SH-SY5Y (cell line): ENCODE results near the gene MAPKAPK2.

Experiments
- GATA2 ChIP-seq: IDR thresholded peaks from 2 replicates; pipeline ENCODE4 v1.6.1; 2011; ENCODE audit warnings: mild to moderate bottlenecking, low read depth, low read length
- GATA3 ChIP-seq: IDR thresholded peaks from 2 replicates; pipeline ENCODE4 v1.6.1; 2011; ENCODE audit warnings: low read depth, mild to moderate bottlenecking, low read length, moderate library complexity

DNA sequence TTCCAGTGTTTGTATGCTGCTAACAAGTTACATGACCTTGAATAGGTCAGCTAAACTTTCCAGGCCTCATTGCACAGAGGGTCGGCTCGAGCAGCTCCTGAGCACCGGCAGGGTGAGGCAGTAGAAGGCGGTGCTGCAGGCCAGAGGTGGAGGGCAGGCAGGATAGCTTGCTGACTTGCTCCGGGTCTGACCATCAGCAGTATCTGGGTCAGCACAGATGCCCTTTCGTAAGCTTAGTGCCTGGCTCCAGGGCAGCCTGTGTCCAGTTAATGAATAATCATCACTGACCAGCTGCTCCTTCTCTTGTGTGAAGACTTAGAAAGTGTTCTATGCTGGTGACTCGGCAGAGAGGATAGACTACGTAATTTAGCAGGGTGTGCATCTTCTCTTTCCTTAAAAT is 6.9 kb downstream of the MAPKAPK2 start:
- TF ChIP-seq GATA3 (no peak), GATA2 (no peak)
